ENCODE measurements around the gene RIN3.

DNA sequence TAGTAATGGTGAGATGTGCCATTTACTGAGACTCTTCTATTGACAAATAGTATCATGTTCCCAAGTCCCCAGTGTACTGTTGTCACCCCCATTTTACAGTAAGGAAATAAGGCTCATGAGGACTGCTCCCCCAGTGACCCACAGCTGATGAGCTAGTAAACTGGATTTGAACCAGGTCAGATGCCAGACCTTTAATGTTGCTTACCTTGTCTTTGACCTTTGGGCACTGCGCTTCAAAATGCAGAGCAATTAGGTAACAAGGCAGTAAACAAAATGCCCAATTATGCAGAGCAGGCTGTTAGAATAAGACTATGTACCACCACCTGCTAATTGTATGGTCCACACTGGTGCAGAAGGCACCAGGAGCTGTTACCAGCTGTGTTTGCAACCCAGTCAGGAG, 38.5 kb upstream of the RIN3 start:
- TF ChIP-seq, protein P1, sequence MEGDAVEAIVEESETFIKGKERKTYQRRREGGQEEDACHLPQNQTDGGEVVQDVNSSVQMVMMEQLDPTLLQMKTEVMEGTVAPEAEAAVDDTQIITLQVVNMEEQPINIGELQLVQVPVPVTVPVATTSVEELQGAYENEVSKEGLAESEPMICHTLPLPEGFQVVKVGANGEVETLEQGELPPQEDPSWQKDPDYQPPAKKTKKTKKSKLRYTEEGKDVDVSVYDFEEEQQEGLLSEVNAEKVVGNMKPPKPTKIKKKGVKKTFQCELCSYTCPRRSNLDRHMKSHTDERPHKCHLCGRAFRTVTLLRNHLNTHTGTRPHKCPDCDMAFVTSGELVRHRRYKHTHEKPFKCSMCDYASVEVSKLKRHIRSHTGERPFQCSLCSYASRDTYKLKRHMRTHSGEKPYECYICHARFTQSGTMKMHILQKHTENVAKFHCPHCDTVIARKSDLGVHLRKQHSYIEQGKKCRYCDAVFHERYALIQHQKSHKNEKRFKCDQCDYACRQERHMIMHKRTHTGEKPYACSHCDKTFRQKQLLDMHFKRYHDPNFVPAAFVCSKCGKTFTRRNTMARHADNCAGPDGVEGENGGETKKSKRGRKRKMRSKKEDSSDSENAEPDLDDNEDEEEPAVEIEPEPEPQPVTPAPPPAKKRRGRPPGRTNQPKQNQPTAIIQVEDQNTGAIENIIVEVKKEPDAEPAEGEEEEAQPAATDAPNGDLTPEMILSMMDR (IDR thresholded peaks at IDR 0.05), result no peak
- TF ChIP-seq POLR2A (IDR thresholded peaks at IDR 0.05) (no peak), POLR2AphosphoS5 (IDR thresholded peaks at IDR 0.05) (no peak)

Measured in suprapubic skin (tissue), 4 donors.